Effector memory CD4-positive, alpha-beta T cell (primary cell): ENCODE measurements around the gene TTN.

ENCODE experiments used
- DNase-seq, 3 donors: peaks; one replicate each; pipeline ENCODE4 v3.0.0-alpha.2; 2020
- H3K27ac ChIP-seq: 2 replicates; pipeline ENCODE4 v1.7.0; 2013; ENCODE audit warnings: mild to moderate bottlenecking, low read length, moderate library complexity; ENCODE audit not compliant: insufficient read depth, poor library complexity, severe bottlenecking
- H3K27me3 ChIP-seq: replicated peaks from 2 replicates; pipeline ENCODE4 v1.7.0; 2013; ENCODE audit warnings: mild to moderate bottlenecking, low read length; ENCODE audit not compliant: insufficient read depth, control insufficient read depth, poor library complexity, severe bottlenecking
- H3K36me3 ChIP-seq: 2 replicates; pipeline ENCODE4 v1.7.0; 2013; ENCODE audit warnings: mild to moderate bottlenecking, low read length, moderate library complexity; ENCODE audit not compliant: control insufficient read depth, insufficient read depth
- H3K4me1 ChIP-seq: 2 replicates; pipeline ENCODE4 v1.7.0; 2013; ENCODE audit warnings: low read length, mild to moderate bottlenecking; ENCODE audit not compliant: control insufficient read depth, insufficient read depth, poor library complexity, severe bottlenecking
- H3K4me3 ChIP-seq: 2 replicates; pipeline ENCODE4 v1.7.0; 2013; ENCODE audit warnings: low read length, low read depth, mild to moderate bottlenecking; ENCODE audit not compliant: insufficient read depth, poor library complexity, severe bottlenecking
- H3K9me3 ChIP-seq: 2 replicates; pipeline ENCODE4 v1.7.0; 2013; ENCODE audit warnings: mild to moderate bottlenecking, low read length, moderate library complexity; ENCODE audit not compliant: control insufficient read depth

TTN gene

DNA sequence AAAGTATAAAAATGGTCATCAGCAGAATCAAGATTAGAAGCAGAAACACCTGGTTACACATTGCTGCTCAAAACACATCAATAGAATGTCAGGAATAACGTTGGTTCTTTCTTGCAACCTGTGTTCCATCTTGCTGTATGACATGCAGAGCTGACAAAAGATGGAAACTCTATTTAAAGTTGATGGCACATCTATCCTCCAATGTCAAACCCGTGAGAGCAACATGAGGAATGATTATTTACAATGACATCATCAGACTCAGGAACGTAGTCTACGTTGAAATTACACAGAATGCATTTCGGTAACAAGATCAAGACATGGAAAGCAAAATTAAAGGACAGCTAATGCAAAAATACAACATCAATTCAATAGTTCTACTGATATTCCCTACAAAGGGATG, 26.2 kb upstream of the TTN start:
- no peaks in the 10 kb centered on the region for H3K4me1 ChIP-seq
- no peaks in the 10 kb centered on the region for H3K9me3 ChIP-seq
- no peak for DNase-seq
- no peaks in the 10 kb centered on the region for H3K27me3 ChIP-seq
- no peak overlapping the region for H3K27ac ChIP-seq
- no peaks in the 10 kb centered on the region for H3K36me3 ChIP-seq
- no peak overlapping the region for H3K4me3 ChIP-seq

DNA sequence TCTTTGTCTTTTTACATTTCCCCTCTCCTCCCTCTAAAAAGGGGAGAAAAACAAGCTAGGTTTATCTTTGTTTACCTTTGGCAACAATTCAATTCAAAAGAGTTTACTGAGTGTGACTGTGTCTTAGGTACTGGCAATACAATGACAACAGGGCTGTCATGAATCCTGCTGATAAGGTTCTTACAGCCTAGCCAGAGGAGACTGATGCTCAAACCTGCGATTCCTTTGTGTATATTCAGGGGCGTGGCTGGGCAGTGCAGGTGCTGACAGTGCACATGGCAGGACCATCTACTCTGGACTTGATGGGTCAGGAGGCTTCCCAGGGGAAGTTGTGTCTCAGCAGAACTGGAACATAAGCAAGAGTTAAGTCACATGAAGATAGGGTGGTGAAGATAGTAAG, 23.2 kb upstream of the TTN start:
- no peaks in the 10 kb centered on the region for H3K9me3 ChIP-seq
- H3K4me1 ChIP-seq: no peaks in the 10 kb centered on the region
- H3K36me3 ChIP-seq: no peaks in the 10 kb centered on the region
- H3K4me3 ChIP-seq: no peak overlapping the region
- no peak overlapping the region for H3K27ac ChIP-seq
- DNase-seq: no peak
- no peaks in the 10 kb centered on the region for H3K27me3 ChIP-seq

DNA sequence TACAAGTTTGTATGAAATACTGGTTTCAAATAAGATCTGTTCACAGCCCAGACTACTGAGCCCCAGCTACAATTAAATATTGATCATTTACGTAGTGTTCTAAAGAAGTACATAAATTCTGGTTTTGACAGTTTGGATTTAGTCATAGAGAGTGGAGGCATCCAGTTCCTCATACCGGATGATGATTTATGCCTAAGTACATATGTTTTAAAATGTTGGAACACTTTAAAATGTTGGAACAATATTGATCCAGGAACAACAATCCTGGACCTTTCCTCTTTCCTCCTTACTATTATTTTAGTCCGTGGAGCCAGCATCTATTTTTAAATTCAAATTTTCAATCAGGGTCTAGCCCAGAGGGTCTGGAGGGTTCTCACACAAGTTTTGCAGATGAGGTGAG, 22.8 kb upstream of the TTN start:
- no peak for DNase-seq
- H3K4me3 ChIP-seq: no peak overlapping the region
- no peak overlapping the region for H3K27ac ChIP-seq
- no peaks in the 10 kb centered on the region for H3K27me3 ChIP-seq
- H3K4me1 ChIP-seq: no peaks in the 10 kb centered on the region
- no peaks in the 10 kb centered on the region for H3K9me3 ChIP-seq
- no peaks in the 10 kb centered on the region for H3K36me3 ChIP-seq

DNA sequence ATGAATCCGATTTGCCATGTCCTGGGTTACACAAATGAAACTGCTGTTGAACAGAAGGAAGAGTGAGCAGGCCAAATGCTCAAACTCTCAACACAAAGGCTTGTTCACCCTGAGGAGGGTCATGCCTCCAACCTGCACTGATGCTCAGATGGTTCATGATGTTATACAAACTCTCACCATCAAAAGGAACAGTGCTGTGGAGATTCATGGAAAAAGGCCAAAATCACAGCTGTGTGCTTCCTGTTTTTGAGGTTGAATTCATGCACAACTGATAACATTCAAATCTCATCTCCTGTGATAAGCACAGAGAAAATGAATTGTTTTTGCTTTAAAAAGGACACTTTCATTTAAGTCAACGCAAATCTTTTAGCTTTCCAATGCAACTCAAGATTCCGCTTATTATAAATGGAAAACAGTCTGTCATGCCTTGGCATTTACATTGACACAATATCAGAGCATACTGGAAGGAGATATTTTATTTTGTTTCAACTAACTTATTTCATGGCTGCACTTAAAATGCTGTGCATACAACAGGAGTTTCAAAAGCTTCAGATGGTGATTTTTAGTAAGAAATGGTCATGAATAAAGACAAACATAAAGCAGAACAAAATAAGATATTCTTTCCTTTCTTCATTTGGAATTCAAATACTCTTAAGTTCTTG, 22.2 kb upstream of the TTN start:
- Histone ChIP-seq H3K4me3 (no peak overlapping the region), H3K4me1 (no peaks in the 10 kb centered on the region), H3K27me3 (no peaks in the 10 kb centered on the region), H3K36me3 (no peaks in the 10 kb centered on the region), H3K9me3 (no peaks in the 10 kb centered on the region), H3K27ac (no peak overlapping the region)
- no peak for DNase-seq

DNA sequence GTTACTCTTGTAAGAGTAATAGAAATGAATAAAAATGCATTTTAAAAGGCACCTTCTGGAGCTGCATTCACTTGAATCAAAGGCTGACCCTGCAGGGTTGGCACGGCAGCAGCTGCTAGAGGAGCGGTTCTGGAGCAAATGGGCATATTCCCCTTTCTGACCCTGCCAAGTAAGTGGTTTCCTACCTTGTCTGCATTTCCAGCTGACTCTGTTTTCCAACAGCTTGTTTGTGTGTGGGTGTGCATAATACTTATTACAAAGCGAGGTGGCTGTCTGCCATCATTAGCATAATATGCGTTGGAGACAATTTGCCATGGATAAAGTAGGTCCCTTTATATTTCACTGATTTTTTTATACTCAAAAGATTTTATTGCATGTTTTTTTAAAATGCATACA, 21.3 kb upstream of the TTN start:
- H3K27me3 ChIP-seq: no peaks in the 10 kb centered on the region
- no peak for DNase-seq
- no peaks in the 10 kb centered on the region for H3K4me1 ChIP-seq
- H3K9me3 ChIP-seq: no peaks in the 10 kb centered on the region
- H3K36me3 ChIP-seq: no peaks in the 10 kb centered on the region
- H3K27ac ChIP-seq: no peak overlapping the region
- no peak overlapping the region for H3K4me3 ChIP-seq

DNA sequence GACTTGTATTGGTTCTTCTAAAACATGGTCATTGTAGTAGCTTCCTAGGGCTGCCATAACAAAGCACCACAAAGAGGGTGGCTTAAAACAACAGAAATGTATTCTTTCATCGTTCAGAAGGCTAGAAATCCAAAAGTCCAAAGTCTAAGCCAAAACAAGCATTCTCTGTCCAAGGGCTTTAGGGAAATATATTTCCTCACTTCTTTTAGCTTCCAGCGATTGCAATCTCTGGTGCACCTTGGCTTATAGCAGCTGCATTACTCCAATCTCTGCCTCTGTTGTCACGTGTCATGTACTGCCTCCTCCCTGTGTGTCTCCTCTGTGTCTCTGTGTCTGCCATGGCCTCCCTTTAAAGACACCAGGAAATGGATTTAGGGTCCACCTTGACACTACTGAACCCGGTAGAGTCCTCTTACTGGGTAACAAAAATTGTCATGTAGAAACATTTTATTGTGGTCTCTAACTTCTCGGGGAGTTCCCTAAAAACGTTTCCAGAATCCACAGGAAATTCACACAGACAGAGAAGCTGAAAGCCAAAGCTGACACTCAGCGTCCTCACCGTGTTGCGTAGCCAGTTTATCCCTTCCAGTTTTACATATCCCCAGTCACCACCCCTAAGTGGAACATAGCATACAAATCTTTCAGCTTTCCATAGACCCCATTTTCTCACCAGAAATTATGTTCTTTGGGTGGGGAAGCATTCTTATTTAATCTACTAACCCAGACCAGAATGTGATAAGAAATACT, 20.7 kb upstream of the TTN start:
- no peak overlapping the region for H3K27ac ChIP-seq
- DNase-seq: no peak
- H3K27me3 ChIP-seq: no peaks in the 10 kb centered on the region
- no peaks in the 10 kb centered on the region for H3K9me3 ChIP-seq
- H3K36me3 ChIP-seq: no peaks in the 10 kb centered on the region
- no peak overlapping the region for H3K4me3 ChIP-seq
- no peaks in the 10 kb centered on the region for H3K4me1 ChIP-seq

DNA sequence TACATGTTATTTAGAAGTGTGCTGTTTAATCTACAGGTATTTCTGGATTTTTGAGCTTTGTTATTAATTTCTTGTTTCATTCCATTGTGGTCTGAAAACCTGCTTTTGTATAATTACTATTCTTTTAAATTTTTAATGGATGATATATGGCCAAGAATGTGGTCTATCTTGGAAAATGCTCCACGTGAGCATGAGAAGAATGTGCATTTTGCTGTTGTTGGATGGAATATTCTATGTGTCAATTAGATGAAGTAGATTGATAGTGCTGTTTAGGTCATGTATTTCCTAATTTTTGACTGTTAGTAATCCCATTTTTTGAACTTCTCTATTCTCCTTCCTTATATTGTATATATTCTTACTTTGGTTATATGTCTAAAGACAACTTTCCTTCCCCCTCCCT, 19.9 kb upstream of the TTN start:
- Histone ChIP-seq H3K4me3 (no peak overlapping the region), H3K27me3 (no peaks in the 10 kb centered on the region), H3K9me3 (no peaks in the 10 kb centered on the region), H3K27ac (no peak overlapping the region), H3K4me1 (no peaks in the 10 kb centered on the region), H3K36me3 (no peaks in the 10 kb centered on the region)
- no peak for DNase-seq

DNA sequence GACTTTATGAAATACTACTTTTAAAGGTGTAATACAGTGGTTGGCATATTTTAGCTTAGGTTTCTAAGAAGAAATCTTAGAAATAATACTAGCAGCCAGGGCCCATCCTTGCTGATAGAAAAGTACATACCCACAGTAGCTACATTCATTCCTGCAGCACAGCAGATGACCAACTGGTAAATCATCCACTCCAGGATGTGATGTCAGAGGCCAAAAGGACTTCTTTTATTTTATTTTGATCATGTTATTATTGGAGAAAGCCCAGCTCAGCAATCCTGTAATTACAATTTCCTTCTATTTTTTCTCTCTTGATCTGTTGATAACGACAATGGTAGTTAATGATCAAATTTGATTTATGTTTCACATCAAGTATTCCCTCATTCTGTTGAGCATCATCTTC, 18.0 kb upstream of the TTN start:
- H3K27me3 ChIP-seq: no peaks in the 10 kb centered on the region
- H3K4me3 ChIP-seq: no peak overlapping the region
- DNase-seq: no peak
- H3K4me1 ChIP-seq: no peaks in the 10 kb centered on the region
- no peaks in the 10 kb centered on the region for H3K9me3 ChIP-seq
- H3K27ac ChIP-seq: no peak overlapping the region
- no peaks in the 10 kb centered on the region for H3K36me3 ChIP-seq

DNA sequence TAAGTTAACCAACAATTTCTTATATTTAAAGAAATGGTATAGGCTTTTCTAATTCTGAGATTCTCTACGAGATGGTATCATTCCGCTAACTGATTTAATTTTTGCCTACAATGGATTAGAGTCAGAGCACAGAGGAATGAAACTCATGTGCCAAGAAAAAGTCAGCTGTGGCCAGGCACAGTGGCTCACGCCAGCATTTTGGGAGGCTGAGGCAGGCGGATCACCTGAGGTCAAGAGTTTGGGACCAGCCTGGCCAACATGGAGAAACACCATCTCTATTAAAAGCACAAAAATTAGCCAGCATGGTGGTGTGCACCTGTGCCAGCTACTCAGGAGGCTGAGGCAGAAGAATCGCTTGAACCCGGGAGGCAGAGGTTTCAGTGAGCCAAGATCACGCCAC, 17.0 kb upstream of the TTN start:
- Histone ChIP-seq H3K9me3 (no peaks in the 10 kb centered on the region), H3K4me1 (peaks cover 3% of the 10 kb centered on the region), H3K36me3 (no peaks in the 10 kb centered on the region), H3K27ac (no peak overlapping the region), H3K27me3 (no peaks in the 10 kb centered on the region), H3K4me3 (no peak overlapping the region)
- no peak for DNase-seq

DNA sequence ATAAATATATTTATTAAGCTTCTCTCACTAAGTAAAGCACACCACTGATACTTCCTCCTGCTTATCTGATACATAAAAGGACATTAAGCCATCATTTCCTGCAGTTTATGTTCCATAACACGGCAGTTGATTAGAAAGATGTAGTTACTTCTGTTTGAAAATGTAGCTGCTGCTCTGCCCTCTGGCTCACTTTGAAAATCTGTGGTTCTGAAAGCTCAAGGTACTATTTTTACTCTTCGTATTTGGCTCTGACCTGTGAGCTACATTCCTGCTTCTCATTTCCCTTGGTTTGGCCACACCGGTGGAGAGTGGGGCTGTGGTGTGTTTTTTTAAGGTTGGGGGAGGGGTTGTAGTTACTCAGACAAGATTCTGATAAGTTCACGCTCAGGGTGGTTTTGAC, 12.8 kb upstream of the TTN start:
- H3K36me3 ChIP-seq: no peaks in the 10 kb centered on the region
- peaks cover 3% of the 10 kb centered on the region for H3K4me1 ChIP-seq
- no peaks in the 10 kb centered on the region for H3K9me3 ChIP-seq
- no peak overlapping the region for H3K27ac ChIP-seq
- no peaks in the 10 kb centered on the region for H3K27me3 ChIP-seq
- DNase-seq: no peak
- H3K4me3 ChIP-seq: no peak overlapping the region
